OCI-LY1 (cell line): Measurements from ENCODE around the gene CORIN.

Experiments used
- CTCF ChIP-seq: fragments of 200-600 bp; sonication (generic), shearing (Covaris generic); IDR thresholded peaks from 2 replicates; pipeline ENCODE4 v1.5.1; 2017; ENCODE audit warnings: mild to moderate bottlenecking, antibody characterized with exemption, low read length, moderate library complexity, mixed read lengths
- EZH2 ChIP-seq: fragments of 200-600 bp; sonication (generic), shearing (Covaris generic); IDR thresholded peaks from 2 replicates; pipeline ENCODE4 v1.8.0; 2017; ENCODE audit warnings: borderline replicate concordance, mixed run types, mild to moderate bottlenecking, antibody characterized with exemption, low read length, moderate library complexity, mixed read lengths

DNA sequence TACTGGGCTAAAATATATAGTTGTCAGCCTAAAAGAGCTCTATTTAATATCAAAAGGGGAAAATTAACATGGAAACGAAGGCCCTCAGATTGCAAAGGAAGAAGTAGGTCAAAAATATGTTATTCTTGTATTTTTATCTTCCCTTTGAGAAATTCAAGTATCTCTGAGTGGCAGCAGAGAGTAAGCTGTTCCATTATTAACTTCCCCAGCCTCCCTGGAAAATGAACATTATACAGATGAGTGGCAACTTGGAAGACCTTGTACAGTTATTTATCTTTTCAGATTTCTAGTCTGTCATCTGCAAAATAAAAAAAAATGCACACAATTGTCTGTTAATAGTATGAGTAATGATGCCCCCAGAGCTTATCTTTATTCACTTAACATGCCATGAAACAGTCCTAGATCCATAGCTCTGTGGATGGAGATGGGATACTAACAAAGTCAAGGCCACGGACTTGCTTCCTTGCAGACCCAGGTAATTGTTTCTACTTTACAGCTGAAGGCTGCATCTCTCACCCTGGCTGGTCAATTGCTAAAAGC is 93.0 kb downstream of the CORIN start:
- TF ChIP-seq CTCF (no peak), EZH2 (no peak)
